SU-DHL-6 (cell line): ENCODE data around the gene NFKBIE.

Source experiments
- H2AFZ ChIP-seq: fragments of 200-600 bp; sonication (generic); 2 replicates; pipeline ENCODE4 v1.6.1; 2014; ENCODE audit warnings: low read depth, mild to moderate bottlenecking, moderate library complexity, mixed read lengths, antibody characterized with exemption, low read length; ENCODE audit not compliant: severe bottlenecking
- H3F3A ChIP-seq: fragments of 200-600 bp; shearing (Covaris generic); 2 replicates; pipeline ENCODE4 v1.6.0; 2016; ENCODE audit warnings: antibody characterized with exemption, mild to moderate bottlenecking; ENCODE audit not compliant: insufficient read depth
- H3K27ac ChIP-seq: fragments of 200-600 bp; sonication (generic); 2 replicates; pipeline ENCODE4 v1.5.1; 2016; ENCODE audit warnings: low read depth, mild to moderate bottlenecking, low read length, moderate library complexity, mixed read lengths
- H3K27me3 ChIP-seq: fragments of 200-600 bp; sonication (generic), shearing (Covaris generic); 2 replicates; pipeline ENCODE4 v1.6.0; 2014; ENCODE audit warnings: mild to moderate bottlenecking, low read length
- H3K36me3 ChIP-seq: fragments of 200-600 bp; sonication (generic); 2 replicates; pipeline ENCODE4 v1.6.1; 2014; ENCODE audit warnings: mild to moderate bottlenecking, low read length, mixed read lengths
- H3K4me2 ChIP-seq: fragments of 300-600, 200-600 bp; shearing (Covaris generic), sonication (generic); 2 replicates; pipeline ENCODE4 v1.6.0; 2014; ENCODE audit warnings: low read length, low read depth, mild to moderate bottlenecking; ENCODE audit not compliant: poor library complexity, severe bottlenecking
- H3K4me3 ChIP-seq: fragments of 200-600 bp; sonication (generic); 2 replicates; pipeline ENCODE4 v1.5.1; 2014; ENCODE audit warnings: antibody characterized with exemption, low read length, mild to moderate bottlenecking, mixed read lengths; ENCODE audit not compliant: insufficient read depth, poor library complexity, severe bottlenecking
- H3K79me2 ChIP-seq: fragments of 200-600 bp; sonication (generic); 2 replicates; pipeline ENCODE4 v1.6.1; 2014; ENCODE audit warnings: mild to moderate bottlenecking, low read length, moderate library complexity; ENCODE audit not compliant: insufficient read depth
- H3K9ac ChIP-seq: fragments of 200-600 bp; sonication (generic); 2 replicates; pipeline ENCODE4 v1.7.0; 2014; ENCODE audit warnings: mild to moderate bottlenecking, low read length
- H3K9me2 ChIP-seq: fragments of 200-600 bp; sonication (generic); replicated peaks from 2 replicates; pipeline ENCODE4 v1.6.1; 2014; ENCODE audit warnings: low read length; ENCODE audit not compliant: insufficient read depth
- H3K9me3 ChIP-seq: fragments of 200-600 bp; sonication (generic); 2 replicates; pipeline ENCODE4 v1.6.1; 2014; ENCODE audit warnings: low read length, mixed read lengths; ENCODE audit not compliant: insufficient read depth
- H4K20me1 ChIP-seq: fragments of 200-600 bp; sonication (generic); 2 replicates; pipeline ENCODE4 v1.6.1; 2014; ENCODE audit warnings: low read depth, mild to moderate bottlenecking, antibody characterized with exemption, low read length, moderate library complexity, mixed read lengths
- EZH2phosphoT487 ChIP-seq: fragments of 200-600 bp; sonication (generic), shearing (Covaris generic); conservative IDR thresholded peaks from 2 replicates; pipeline ENCODE4 v1.6.1; 2018; ENCODE audit warnings: mild to moderate bottlenecking, antibody characterized with exemption, low read length, moderate library complexity, mixed read lengths
- TF ChIP-seq, protein P1 (sequence below): fragments of 200-600 bp; sonication (generic); IDR thresholded peaks from one replicate; pipeline ENCODE4 v1.5.1; 2017; ENCODE audit warnings: antibody characterized with exemption, mild to moderate bottlenecking, low read length, moderate library complexity; ENCODE audit not compliant: insufficient read depth, poor library complexity, severe bottlenecking

NFKBIE gene

DNA sequence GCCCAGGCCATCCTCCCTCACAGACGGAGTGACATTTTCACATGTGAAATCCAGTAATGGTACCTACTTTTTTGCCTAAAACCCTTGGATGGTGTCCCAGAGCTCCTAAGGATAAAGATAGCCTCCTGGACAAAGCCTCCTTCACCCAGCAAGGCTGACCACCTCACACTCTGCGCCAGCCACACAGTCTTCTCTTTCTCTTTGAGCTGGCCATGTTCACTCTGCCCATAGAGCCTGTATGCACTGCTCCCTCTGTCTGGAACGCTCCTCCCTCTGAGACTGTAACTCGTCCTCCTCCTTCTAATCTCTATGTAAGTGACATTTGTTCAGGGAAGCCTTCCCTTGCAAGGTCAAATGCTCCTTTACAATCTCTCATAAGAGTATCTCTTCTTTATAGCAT, 19.5 kb upstream of the NFKBIE start:
- Histone ChIP-seq H3K79me2 (no peaks in the 10 kb centered on the region), H3K9ac (no peak overlapping the region), H3K4me3 (no peak overlapping the region), H3F3A (no peaks in the 10 kb centered on the region), H3K9me2 (no peaks in the 10 kb centered on the region), H3K4me2 (no peak overlapping the region), H3K36me3 (no peaks in the 10 kb centered on the region), H3K9me3 (no peaks in the 10 kb centered on the region), H4K20me1 (no peaks in the 10 kb centered on the region), H3K27ac (no peak overlapping the region), H2AFZ (no peak overlapping the region), H3K27me3 (peaks cover 6% of the 10 kb centered on the region; the same call in 1 of the 2 replicates)
- TF ChIP-seq, protein P1, sequence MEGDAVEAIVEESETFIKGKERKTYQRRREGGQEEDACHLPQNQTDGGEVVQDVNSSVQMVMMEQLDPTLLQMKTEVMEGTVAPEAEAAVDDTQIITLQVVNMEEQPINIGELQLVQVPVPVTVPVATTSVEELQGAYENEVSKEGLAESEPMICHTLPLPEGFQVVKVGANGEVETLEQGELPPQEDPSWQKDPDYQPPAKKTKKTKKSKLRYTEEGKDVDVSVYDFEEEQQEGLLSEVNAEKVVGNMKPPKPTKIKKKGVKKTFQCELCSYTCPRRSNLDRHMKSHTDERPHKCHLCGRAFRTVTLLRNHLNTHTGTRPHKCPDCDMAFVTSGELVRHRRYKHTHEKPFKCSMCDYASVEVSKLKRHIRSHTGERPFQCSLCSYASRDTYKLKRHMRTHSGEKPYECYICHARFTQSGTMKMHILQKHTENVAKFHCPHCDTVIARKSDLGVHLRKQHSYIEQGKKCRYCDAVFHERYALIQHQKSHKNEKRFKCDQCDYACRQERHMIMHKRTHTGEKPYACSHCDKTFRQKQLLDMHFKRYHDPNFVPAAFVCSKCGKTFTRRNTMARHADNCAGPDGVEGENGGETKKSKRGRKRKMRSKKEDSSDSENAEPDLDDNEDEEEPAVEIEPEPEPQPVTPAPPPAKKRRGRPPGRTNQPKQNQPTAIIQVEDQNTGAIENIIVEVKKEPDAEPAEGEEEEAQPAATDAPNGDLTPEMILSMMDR: no peak
- TF ChIP-seq EZH2phosphoT487: no peak

- Histone ChIP-seq H3K36me3 (no peaks in the 10 kb centered on the region), H3K4me2 (no peak overlapping the region), H3K9me3 (no peaks in the 10 kb centered on the region), H3K27me3 (peaks cover 6% of the 10 kb centered on the region; the same call in 1 of the 2 replicates), H3K79me2 (no peaks in the 10 kb centered on the region), H3K9ac (no peak overlapping the region), H3K9me2 (no peaks in the 10 kb centered on the region), H3F3A (no peaks in the 10 kb centered on the region), H2AFZ (no peak overlapping the region), H3K27ac (no peak overlapping the region), H4K20me1 (no peaks in the 10 kb centered on the region), H3K4me3 (no peak overlapping the region)
- TF ChIP-seq, protein P1: no peak
- TF ChIP-seq EZH2phosphoT487: no peak
These were observed 18.8 kb upstream of the NFKBIE start for GRCh38 chr6:44284121-44284520.

DNA sequence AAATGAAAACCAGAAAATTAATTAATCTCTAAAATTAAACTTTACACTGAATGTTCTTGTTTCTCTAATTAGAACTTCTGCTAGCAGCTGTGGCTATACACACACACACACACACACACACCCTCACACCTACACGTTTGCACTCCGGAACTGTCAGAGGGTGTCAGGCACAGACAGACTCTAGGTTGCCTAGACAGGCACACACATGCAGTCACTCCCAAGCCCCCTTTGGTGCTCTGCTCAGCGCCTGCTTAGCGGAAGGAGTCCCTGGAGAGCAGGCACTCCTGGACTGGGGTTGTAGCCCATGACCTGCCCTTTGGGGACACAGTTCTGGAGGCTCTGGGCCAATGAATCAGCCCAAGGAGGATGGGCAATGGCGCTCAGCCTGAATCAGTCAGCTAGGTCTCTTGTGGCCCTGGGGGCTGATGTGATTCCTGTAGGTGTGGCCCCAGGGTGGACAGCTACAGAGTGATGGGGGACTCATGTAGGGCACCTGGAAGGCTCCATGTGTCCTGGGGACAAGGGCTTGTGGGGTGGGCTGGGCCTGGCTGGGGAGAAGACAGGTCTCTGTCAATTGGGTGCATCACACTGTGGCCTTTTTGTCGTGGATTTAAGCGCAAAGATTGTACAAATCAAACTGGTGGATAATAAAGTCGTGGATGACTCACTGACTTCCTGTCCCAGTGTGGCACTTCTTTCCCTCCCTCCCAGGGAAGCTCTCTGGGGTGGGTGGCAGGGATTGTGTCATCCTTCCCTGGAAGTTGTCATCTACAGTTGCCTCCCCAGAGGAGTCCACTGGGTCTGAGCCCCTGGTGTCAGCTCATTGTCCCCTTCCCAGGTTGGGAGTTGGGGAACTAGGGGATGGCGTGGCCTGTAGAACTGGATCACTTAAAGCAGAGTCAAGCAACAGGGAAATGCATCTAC, 13.7 kb upstream of the NFKBIE start:
- Histone ChIP-seq H3K27me3 (no peaks in the 10 kb centered on the region), H3K27ac (no peak overlapping the region), H4K20me1 (no peaks in the 10 kb centered on the region), H3K79me2 (no peaks in the 10 kb centered on the region), H3K9ac (no peak overlapping the region), H3K4me2 (no peak overlapping the region), H3F3A (no peaks in the 10 kb centered on the region), H3K4me3 (no peak overlapping the region), H3K9me2 (no peaks in the 10 kb centered on the region), H3K9me3 (no peaks in the 10 kb centered on the region), H3K36me3 (no peaks in the 10 kb centered on the region), H2AFZ (no peak overlapping the region)
- TF ChIP-seq, protein P1: no peak
- no peak for TF ChIP-seq EZH2phosphoT487
